22Rv1 (cell line): ENCODE results near the gene FAM181A.

ENCODE experiments used
- CTCF ChIP-seq: fragments of 450-650 bp; IDR thresholded peaks from 2 replicates; pipeline ENCODE4 v1.5.1; 2017; ENCODE audit warnings: mild to moderate bottlenecking
- ZFX ChIP-seq: fragments of 450-650 bp; IDR thresholded peaks from 2 replicates; pipeline ENCODE4 v1.6.1; 2017; ENCODE audit warnings: antibody characterized with exemption, borderline replicate concordance

GRCh38 chr14:93965946-93966474 lies 38.9 kb downstream of the FAM181A start:
- no peak for TF ChIP-seq CTCF
- no peak for TF ChIP-seq ZFX
